CD4-positive, alpha-beta T cell (primary cell): Measurements from ENCODE around the gene BMPR1A. TPM values are rescaled to one million over a fixed set of nuclear protein-coding genes. Genes with fewer than 3 reads are reported as not detected.

Experiments
- ATAC-seq: fragments of 200-7000 bp; cut with Tn5 transposase; one replicate; pipeline ENCODE4 v1.10.0; 2022; ENCODE audit warnings: mild to moderate bottlenecking; ENCODE audit not compliant: poor library complexity
- CTCF ChIA-PET: fragments of 350-600 bp; sonication (Branson Sonifier 250); formaldehyde crosslinking; loops from one replicate; lab custom pipeline; 2021; ENCODE audit warnings: antibody characterized with exemption, inconsistent platforms; lab: Charles Lee
- POLR2A ChIA-PET: fragments of 350-600 bp; sonication (Branson Sonifier 250); formaldehyde crosslinking; loops from one replicate; lab custom pipeline; 2021; ENCODE audit warnings: antibody characterized with exemption, inconsistent platforms; lab: Charles Lee
- DNase-seq, 14 experiments: peaks; one replicate each; pipeline ENCODE4 v3.0.0-alpha.2; 2013 to 2020; ENCODE audit warnings: mixed read lengths in 2 of 14
- H3K27ac ChIP-seq, 2 donors: one replicate each; pipeline versions ENCODE4 v1.5.1 to v1.7.0; 2013; ENCODE audit warnings: low read length in 2 of 2, low read depth in 1 of 2, mild to moderate bottlenecking in 1 of 2
- H3K27me3 ChIP-seq, 2 experiments: 1 replicate in 1 of 2; 2 replicates in 1 of 2; pipeline versions ENCODE4 v1.6.1 to v1.7.0; 2013; ENCODE audit warnings: low read length in 2 of 2, control low read depth in 1 of 2, mild to moderate bottlenecking in 1 of 2, moderate library complexity in 1 of 2; ENCODE audit not compliant: insufficient read depth in 2 of 2, control insufficient read depth in 1 of 2
- H3K36me3 ChIP-seq: one replicate; pipeline ENCODE4 v1.6.1; 2013; ENCODE audit warnings: low read length, control low read depth; ENCODE audit not compliant: insufficient read depth
- H3K4me1 ChIP-seq: one replicate; pipeline ENCODE4 v1.6.1; 2013; ENCODE audit warnings: low read length, control low read depth; ENCODE audit not compliant: insufficient read depth
- H3K4me3 ChIP-seq: one replicate; pipeline ENCODE4 v1.5.1; 2013; ENCODE audit warnings: mild to moderate bottlenecking, low read length, moderate library complexity
- H3K9me3 ChIP-seq, 2 experiments: 1 replicate in 1 of 2; 2 replicates in 1 of 2; pipeline versions ENCODE4 v1.6.1 to v1.7.0; 2013; ENCODE audit warnings: low read length in 2 of 2, mild to moderate bottlenecking in 2 of 2, control low read depth in 1 of 2, moderate library complexity in 1 of 2; ENCODE audit not compliant: control insufficient read depth in 1 of 2, insufficient read depth in 1 of 2
- H3K27ac Mint-ChIP-seq: one replicate; pipeline ENCODE4 v1.8.0; 2020; ENCODE audit warnings: mixed read lengths
- H3K27me3 Mint-ChIP-seq: one replicate; pipeline ENCODE4 v1.8.0; 2021; ENCODE audit warnings: mixed read lengths
- H3K36me3 Mint-ChIP-seq: one replicate; pipeline ENCODE4 v1.8.0; 2021; ENCODE audit warnings: low read depth, mixed read lengths
- H3K4me1 Mint-ChIP-seq: one replicate; pipeline ENCODE4 v1.8.0; 2021; ENCODE audit warnings: low read depth, mixed read lengths
- H3K4me3 Mint-ChIP-seq: one replicate; pipeline ENCODE4 v1.8.0; 2020; ENCODE audit warnings: mild to moderate bottlenecking, mixed read lengths
- H3K9me3 Mint-ChIP-seq: one replicate; pipeline ENCODE4 v1.8.0; 2020; ENCODE audit warnings: mixed read lengths
- CTCF ChIP-seq: fragments of 200-600 bp; IDR thresholded peaks from one replicate; pipeline ENCODE4 v1.8.0; 2022; ENCODE audit warnings: antibody characterized with exemption, mild to moderate bottlenecking
- intact Hi-C, 2 experiments: fragments of 100-400 bp; cut with DNase I in 1 of 2; cut with micrococcal nuclease in 1 of 2; formaldehyde crosslinking; loops; one replicate each; pipeline versions ENCODE4 v1.15.1 to v1.9.0; 2023 to 2025; cut with DNase I, micrococcal nuclease
- total RNA-seq, 174 experiments: library from RNA in 2 of 174; stranded (reverse) in 2 of 174; gene quantifications; one replicate each; pipeline ENCODE4 v1.2.3 and lab custom pipeline; 2021 to 2026

The BMPR1A gene
- total RNA-seq, 2 experiments from 2014 or later = 1.9 to 2.6 TPM

GRCh38 chr10:86813101-86813500, 56.7 kb downstream of the BMPR1A start:
- no peak overlapping the region for H3K27ac Mint-ChIP-seq
- H3K9me3 Mint-ChIP-seq = no peaks in the 10 kb centered on the region
- H3K4me1 Mint-ChIP-seq = no peaks in the 10 kb centered on the region
- ATAC-seq (no peak), DNase-seq (no peak)
- TF ChIP-seq CTCF = no peak
- Histone ChIP-seq H3K36me3 (no peaks in the 10 kb centered on the region), H3K27me3 (no peaks in the 10 kb centered on the region), H3K4me3 (no peak overlapping the region), H3K9me3 (no peaks in the 10 kb centered on the region), H3K27ac (no peak overlapping the region), H3K4me1 (no peaks in the 10 kb centered on the region)
- H3K4me3 Mint-ChIP-seq = no peak overlapping the region
- no peaks in the 10 kb centered on the region for H3K36me3 Mint-ChIP-seq
- CTCF ChIA-PET = no interaction called here
- no peaks in the 10 kb centered on the region for H3K27me3 Mint-ChIP-seq
- intact Hi-C loops = no loop called here
- POLR2A ChIA-PET = no interaction called here

GRCh38 chr10:86813982-86814381, 57.6 kb downstream of the BMPR1A start:
- H3K9me3 Mint-ChIP-seq = no peaks in the 10 kb centered on the region
- DNase-seq (no peak), ATAC-seq (no peak)
- Histone ChIP-seq H3K36me3 (no peaks in the 10 kb centered on the region), H3K9me3 (no peaks in the 10 kb centered on the region), H3K27me3 (no peaks in the 10 kb centered on the region), H3K4me1 (no peaks in the 10 kb centered on the region), H3K27ac (no peak overlapping the region), H3K4me3 (no peak overlapping the region)
- CTCF ChIA-PET = no interaction called here
- H3K27me3 Mint-ChIP-seq = no peaks in the 10 kb centered on the region
- no peak overlapping the region for H3K4me3 Mint-ChIP-seq
- POLR2A ChIA-PET = no interaction called here
- H3K27ac Mint-ChIP-seq = no peak overlapping the region
- intact Hi-C loops = no loop called here
- no peaks in the 10 kb centered on the region for H3K4me1 Mint-ChIP-seq
- TF ChIP-seq CTCF = no peak
- no peaks in the 10 kb centered on the region for H3K36me3 Mint-ChIP-seq

DNA sequence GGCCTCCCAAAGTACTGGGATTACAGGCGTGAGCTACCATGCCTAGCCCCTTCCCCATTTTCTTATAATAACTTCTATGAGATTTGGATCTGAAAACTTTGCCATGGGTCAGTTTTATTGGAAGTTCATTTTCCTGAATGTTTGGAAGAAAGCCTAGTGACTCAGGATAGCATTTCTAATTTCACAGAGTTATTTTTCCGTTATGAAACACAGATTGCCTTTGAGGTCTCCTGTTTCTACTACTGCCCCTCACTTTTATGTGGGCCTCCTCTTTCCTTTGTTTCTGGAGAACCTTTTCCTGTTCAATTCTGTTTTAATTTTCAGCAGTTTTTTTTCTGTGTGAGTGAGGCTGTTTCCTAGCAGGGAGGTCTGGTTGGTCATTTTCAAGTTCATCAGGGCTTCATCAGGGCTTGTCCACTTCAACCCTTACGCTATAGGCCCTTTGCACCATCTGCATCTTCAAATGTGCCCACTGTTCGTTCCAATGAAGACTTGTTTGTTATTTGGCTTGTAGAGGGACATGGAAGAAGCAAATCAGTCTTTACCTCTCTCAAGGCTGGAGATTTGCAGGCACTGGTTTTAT, 58.7 kb downstream of the BMPR1A start:
- no peaks in the 10 kb centered on the region for H3K27me3 ChIP-seq
- ChIA-PET POLR2A (no interaction called here), CTCF (no interaction called here)
- H3K27ac Mint-ChIP-seq = no peak overlapping the region
- TF ChIP-seq CTCF = no peak
- H3K4me1 Mint-ChIP-seq = no peaks in the 10 kb centered on the region
- no peaks in the 10 kb centered on the region for H3K4me1 ChIP-seq
- H3K9me3 ChIP-seq = no peaks in the 10 kb centered on the region
- no peak overlapping the region for H3K4me3 Mint-ChIP-seq
- H3K9me3 Mint-ChIP-seq = no peaks in the 10 kb centered on the region
- no peak overlapping the region for H3K4me3 ChIP-seq
- intact Hi-C loops = no loop called here
- H3K27me3 Mint-ChIP-seq = no peaks in the 10 kb centered on the region
- no peaks in the 10 kb centered on the region for H3K36me3 ChIP-seq
- no peak for ATAC-seq
- no peak overlapping the region for H3K27ac ChIP-seq
- H3K36me3 Mint-ChIP-seq = no peaks in the 10 kb centered on the region
- no peak for DNase-seq
